Heart left ventricle (tissue), 16 donors: ENCODE results near the gene CDV3. TPM values are rescaled to one million over a fixed set of nuclear protein-coding genes. Genes with fewer than 3 reads are reported as not detected.

Experiments
- ATAC-seq, 4 donors: fragments of 200-7000 bp; cut with Tn5 transposase; one replicate each; pipeline ENCODE4 v1.9.1; 2020 to 2022; ENCODE audit warnings: moderate library complexity in 4 of 4, mild to moderate bottlenecking in 3 of 4, moderate number of reproducible peaks in 1 of 4
- DNase-seq, 5 donors: peaks; one replicate each; pipeline ENCODE4 v3.0.0-alpha.2; 2020
- H3K27ac ChIP-seq, 12 donors: fragments of 200-600 bp; sonication (generic) in 4 of 12; one replicate each; pipeline versions ENCODE4 v1.5.0 to v1.8.0; 2016 to 2022; ENCODE audit warnings: mild to moderate bottlenecking in 2 of 12
- H3K27me3 ChIP-seq, 9 donors: fragments of 200-600 bp; sonication (generic) in 2 of 9; one replicate each; pipeline versions ENCODE4 v1.5.1 to v1.8.0; 2016 to 2022; ENCODE audit warnings: mild to moderate bottlenecking in 3 of 9
- H3K36me3 ChIP-seq, 9 donors: fragments of 200-600 bp; sonication (generic) in 2 of 9; one replicate each; pipeline versions ENCODE4 v1.5.0 to v1.8.0; 2018 to 2022; ENCODE audit warnings: mild to moderate bottlenecking in 2 of 9
- H3K4me1 ChIP-seq, 12 donors: fragments of 200-600 bp; sonication (generic) in 4 of 12; one replicate each; pipeline versions ENCODE4 v1.5.0 to v1.8.0; 2016 to 2022; ENCODE audit warnings: mild to moderate bottlenecking in 3 of 12
- H3K4me3 ChIP-seq, 12 donors: fragments of 200-600 bp; sonication (generic) in 4 of 12; one replicate each; pipeline versions ENCODE4 v1.5.0 to v1.8.0; 2017 to 2022; ENCODE audit warnings: mild to moderate bottlenecking in 9 of 12, moderate library complexity in 4 of 12
- H3K9me3 ChIP-seq, 12 donors: fragments of 200-600 bp; sonication (generic) in 4 of 12; one replicate each; pipeline versions ENCODE4 v1.5.0 to v1.8.0; 2016 to 2022; ENCODE audit warnings: mild to moderate bottlenecking in 1 of 12
- POLR2A ChIP-seq, 2 donors: fragments of 450-650 bp; IDR thresholded peaks; one replicate each; pipeline ENCODE4 v1.6.1; 2017; ENCODE audit warnings: antibody characterized with exemption in 2 of 2, mild to moderate bottlenecking in 2 of 2, moderate library complexity in 2 of 2
- WGBS, 4 donors: extraction: QIAGEN DNeasy Blood & Tissue Kit in 2 of 4; methylation state at CpG; one replicate each; pipeline versions ENCODE4 v1.1.5 to v1.1.7; 2013 to 2018; 5-methylcytosine and 5-hydroxymethylcytosine counted together
- intact Hi-C, 10 donors: fragments of 100-400 bp; cut with DNase I; formaldehyde crosslinking; loops; one replicate each; pipeline versions ENCODE4 v1.11.1 to v1.14.2; 2022
- polyA plus RNA-seq, 2 donors: library from polyadenylated mRNA; stranded (reverse); fragments of 200-250 nt; gene quantifications; one replicate each; pipeline ENCODE4 v1.2.3, GENCODE V29; 2013
- total RNA-seq, 9 donors: library from RNA; depleted of rRNA in 2 of 9; stranded (reverse); fragments of >200 nt in 2 of 9; fragmentation: NEBNext Ultra II Directional in 3 of 9; extraction: Animal tissue kit (Norgen Biotek cat#: 25700) in 3 of 9; gene quantifications; one replicate each; pipeline versions ENCODE4 v1.1.0 to v1.2.4, GENCODE V29; 2016 to 2023
- TF ChIP-seq, protein P1 (sequence below), 12 donors: fragments of 200-600 bp; sonication (generic) in 4 of 12; IDR thresholded peaks; one replicate each; pipeline versions ENCODE4 v1.5.0 to v1.8.0; 2018 to 2022; ENCODE audit warnings: antibody characterized with exemption in 12 of 12, mild to moderate bottlenecking in 5 of 12
- donor health status: ischemic (EF 13 %, LVEDD 7.1; RV severe dilation, severe dysfunction).
- donor health status: healthy with polysubstance abuse.
- donor health status: DM: no; HTN: yes; CAD: no.
- donor health status: DM: no; HTN: no; CAD: no.
- donor health status: ischemic (EF 25% LVEDD 6.9; RV normal size, moderate dysfunction).
- donor health status: ischemic (EF 25% LVEDD 5.7; RV mildly dilated, moderate dysfunction).
- donor health status: healthy.
- donor health status: DM: yes; HTN: yes; CAD: no.
- donor health status: ischemic (EF 35%, LVEDD 5.7; RV mildly dilated, moderate dysfunction).
- donor health status: nonischemic (EF 11% LVEDD 7.7; RV severe dilation, severe dysfunction).
- donor health status: DM: yes; HTN: yes; CAD: no.
- donor health status: PGD.
- donor health status: ischemic (EF 29% LVEDD 5.4; RV normal size, mild dysfunction).
- donor health status: nonischemic (EF 23%, LVEDD 6.1; RV moderate dilation, normal function).

CDV3 gene
- total and polyA plus RNA-seq, 11 donors = 30.5 to 221 (median 160) TPM

DNA sequence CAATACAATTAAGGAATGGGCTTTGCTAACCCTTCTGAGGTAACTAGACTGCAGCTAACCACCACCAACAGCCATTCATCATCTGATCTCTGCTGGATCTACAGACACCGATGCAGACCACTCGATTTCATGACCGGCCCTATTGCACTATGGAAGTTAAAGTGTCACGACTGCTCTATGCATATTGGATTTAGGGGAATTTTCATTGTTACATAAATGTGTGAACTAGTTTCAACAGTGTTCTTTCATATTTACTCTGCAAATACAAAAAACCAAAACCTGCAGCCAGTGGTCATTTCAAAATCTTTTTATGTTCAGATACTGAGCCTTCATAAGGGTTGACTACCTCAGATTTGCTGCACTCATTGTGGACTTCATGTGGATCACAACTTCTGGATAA is 14.5 kb downstream of the CDV3 start:
- H3K9me3 ChIP-seq = no peaks in the 10 kb centered on the region
- ATAC-seq (no peak), DNase-seq (no peak)
- H3K36me3 ChIP-seq = peaks cover 5 to 78% (median 70%) of the 10 kb centered on the region in 9 donors
- intact Hi-C loops = loop anchor here in 1 of 10 donors (10.0 kb wide), 1 partner anchor 57 kb away; no protein-coding TSS in a partner anchor
- H3K27me3 ChIP-seq = no peaks in the 10 kb centered on the region
- no peak overlapping the region for H3K4me3 ChIP-seq
- no peak overlapping the region for H3K27ac ChIP-seq
- TF ChIP-seq, protein P1, sequence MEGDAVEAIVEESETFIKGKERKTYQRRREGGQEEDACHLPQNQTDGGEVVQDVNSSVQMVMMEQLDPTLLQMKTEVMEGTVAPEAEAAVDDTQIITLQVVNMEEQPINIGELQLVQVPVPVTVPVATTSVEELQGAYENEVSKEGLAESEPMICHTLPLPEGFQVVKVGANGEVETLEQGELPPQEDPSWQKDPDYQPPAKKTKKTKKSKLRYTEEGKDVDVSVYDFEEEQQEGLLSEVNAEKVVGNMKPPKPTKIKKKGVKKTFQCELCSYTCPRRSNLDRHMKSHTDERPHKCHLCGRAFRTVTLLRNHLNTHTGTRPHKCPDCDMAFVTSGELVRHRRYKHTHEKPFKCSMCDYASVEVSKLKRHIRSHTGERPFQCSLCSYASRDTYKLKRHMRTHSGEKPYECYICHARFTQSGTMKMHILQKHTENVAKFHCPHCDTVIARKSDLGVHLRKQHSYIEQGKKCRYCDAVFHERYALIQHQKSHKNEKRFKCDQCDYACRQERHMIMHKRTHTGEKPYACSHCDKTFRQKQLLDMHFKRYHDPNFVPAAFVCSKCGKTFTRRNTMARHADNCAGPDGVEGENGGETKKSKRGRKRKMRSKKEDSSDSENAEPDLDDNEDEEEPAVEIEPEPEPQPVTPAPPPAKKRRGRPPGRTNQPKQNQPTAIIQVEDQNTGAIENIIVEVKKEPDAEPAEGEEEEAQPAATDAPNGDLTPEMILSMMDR (IDR thresholded peaks at IDR 0.05) = no peak
- no peak for TF ChIP-seq POLR2A (IDR thresholded peaks at IDR 0.05)
- H3K4me1 ChIP-seq = peaks cover 0 to 12% (median 3%) of the 10 kb centered on the region in 12 donors
- WGBS, 4 donors = 93 to 95% (median 95%) methylated on average over 4 of the region's 4 CpGs

DNA sequence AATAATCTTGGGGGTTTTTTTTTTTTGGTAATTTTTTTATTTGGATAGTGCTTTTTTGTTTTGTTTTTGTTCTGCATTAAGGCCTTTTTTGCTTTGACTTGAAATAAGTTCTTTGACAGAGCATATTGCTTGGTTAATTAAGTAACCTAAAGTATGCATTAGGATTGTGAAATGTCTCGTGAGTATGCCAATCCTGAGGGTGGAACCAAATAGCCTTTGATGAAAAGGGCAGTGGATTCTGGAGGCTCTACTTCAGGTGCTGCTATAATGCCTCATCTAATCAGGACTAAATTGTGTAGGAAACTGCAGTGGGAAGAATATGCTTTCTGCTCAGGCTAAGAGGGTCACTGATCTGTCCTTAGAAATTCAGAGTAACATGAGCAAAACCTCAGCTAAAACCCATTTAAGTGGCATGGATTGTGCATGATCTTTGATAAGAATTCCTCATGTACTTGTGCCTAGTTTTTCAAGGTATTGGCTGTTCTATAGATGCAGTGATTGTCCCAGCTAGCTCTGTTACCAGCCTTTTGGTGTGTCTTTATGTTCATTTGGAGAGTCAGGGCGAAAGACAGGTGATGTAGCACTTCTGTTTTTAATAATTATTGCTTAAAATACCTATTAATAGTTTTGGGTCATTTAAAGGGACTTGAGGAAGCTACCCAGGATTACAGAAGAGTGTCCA is 15.4 kb downstream of the CDV3 start:
- Histone ChIP-seq H3K4me1 (peaks cover 0 to 12% (median 2%) of the 10 kb centered on the region in 12 donors), H3K27ac (peak overlapping the region in 1 of 12 donors; percentile 41), H3K4me3 (no peak overlapping the region), H3K27me3 (no peaks in the 10 kb centered on the region), H3K36me3 (peaks cover 3 to 69% (median 62%) of the 10 kb centered on the region in 9 donors), H3K9me3 (no peaks in the 10 kb centered on the region)
- ATAC-seq (no peak), DNase-seq (no peak)
- intact Hi-C loops = loop anchor here in 1 of 10 donors (10.0 kb wide), 1 partner anchor 56 kb away; no protein-coding TSS in a partner anchor
- 86 to 91% (median 87%) methylated on average over 2 of the region's 2 CpGs for WGBS, 4 donors
- TF ChIP-seq, protein P1 (IDR thresholded peaks at IDR 0.05) = no peak
- TF ChIP-seq POLR2A (IDR thresholded peaks at IDR 0.05) = no peak

DNA sequence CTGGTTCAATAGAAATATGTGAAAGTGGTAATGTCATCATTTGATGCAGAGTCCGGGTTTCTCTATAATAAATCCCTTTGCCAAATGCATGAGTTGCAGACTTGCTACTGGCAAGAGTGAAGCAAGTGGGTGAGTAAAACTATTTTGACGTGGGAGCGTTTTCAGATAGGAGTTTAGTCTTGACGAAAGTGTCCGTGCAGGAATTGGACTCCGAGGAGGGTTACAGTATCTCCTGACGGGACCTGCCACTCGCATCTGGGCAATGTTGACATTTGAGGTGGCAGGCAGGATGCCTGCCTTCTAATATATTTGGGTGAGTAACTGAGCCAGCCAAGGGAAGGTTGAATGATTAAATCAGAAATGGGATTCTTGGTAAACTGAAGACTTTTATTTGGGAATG is 16.0 kb downstream of the CDV3 start:
- peaks cover 0 to 12% (median 2%) of the 10 kb centered on the region in 12 donors for H3K4me1 ChIP-seq
- no peaks in the 10 kb centered on the region for H3K9me3 ChIP-seq
- H3K27me3 ChIP-seq = no peaks in the 10 kb centered on the region
- peak; percentile 36 to 93 (median 80) for ATAC-seq
- H3K36me3 ChIP-seq = peaks cover 3 to 63% (median 56%) of the 10 kb centered on the region in 9 donors
- H3K4me3 ChIP-seq = no peak overlapping the region
- DNase-seq = peak in 1 of 5 donors; percentile 56
- TF ChIP-seq POLR2A (IDR thresholded peaks at IDR 0.05) = no peak
- TF ChIP-seq, protein P1 (IDR thresholded peaks at IDR 0.05) = no peak
- intact Hi-C loops = loop anchor here in 1 of 10 donors (10.0 kb wide), 1 partner anchor 55 kb away; no protein-coding TSS in a partner anchor
- 48 to 58% (median 53%) methylated on average over 8 of the region's 8 CpGs for WGBS, 4 donors
- H3K27ac ChIP-seq = peak overlapping the region in 2 of 12 donors; percentile 18 to 41

DNA sequence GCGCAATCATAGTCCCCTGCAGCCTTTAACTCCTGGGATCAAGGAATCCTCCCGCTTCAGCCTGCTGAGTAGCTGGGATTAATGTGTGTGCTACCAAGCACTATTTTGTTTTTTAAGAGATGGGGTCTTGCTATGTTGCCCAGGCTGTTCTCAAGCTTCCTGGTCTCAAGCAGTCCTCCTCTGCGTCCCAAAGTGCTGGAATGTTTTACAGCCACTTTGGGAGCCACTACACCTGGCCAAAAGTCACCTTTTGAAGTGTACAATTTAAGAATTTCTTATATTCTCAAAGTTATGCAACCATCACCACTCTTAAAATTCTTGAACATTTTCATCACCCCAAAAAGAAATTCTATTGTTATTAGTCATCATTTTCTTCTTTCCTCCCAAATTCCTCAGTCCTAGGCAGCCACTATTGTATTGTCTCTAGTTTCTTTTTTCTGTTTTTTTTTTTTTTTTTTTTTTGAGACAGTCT is 17.8 kb downstream of the CDV3 start:
- H3K27ac ChIP-seq = no peak overlapping the region
- peak in 1 of 4 donors; percentile 40 for ATAC-seq

More for the DNA sequence above, 17.8 kb downstream of the CDV3 start:
- DNase-seq = no peak
- Histone ChIP-seq H3K4me1 (peaks cover 0 to 12% (median 2%) of the 10 kb centered on the region in 12 donors), H3K9me3 (no peaks in the 10 kb centered on the region), H3K27me3 (no peaks in the 10 kb centered on the region), H3K36me3 (peaks cover 3 to 45% (median 38%) of the 10 kb centered on the region in 9 donors), H3K4me3 (no peak overlapping the region)
- TF ChIP-seq POLR2A (IDR thresholded peaks at IDR 0.05) = no peak
- TF ChIP-seq, protein P1 (IDR thresholded peaks at IDR 0.05) = no peak
- intact Hi-C loops = no loop called here
- WGBS, 4 donors = 95 to 100% (median 97%) methylated on average over 3 of the region's 3 CpGs
